GM12874 (cell line): ENCODE results near the gene ZNF658.
"Not testable (repeated sequence)": the region's sequence is repeated elsewhere in the genome, so short reads cannot be mapped to it uniquely, and the experiment has no call there.

Source experiments
- CTCF ChIP-seq: IDR thresholded peaks from 2 replicates; pipeline ENCODE4 v1.5.1; 2011; ENCODE audit warnings: low read depth, mild to moderate bottlenecking, control low read depth, low read length, moderate library complexity; ENCODE audit not compliant: insufficient read depth

ZNF658 gene

GRCh38 chr9:66900490-66901131 lies at the start of gene ZNF658:
TSS of gene ZNF658 (plus strand) at chr9:66900725. CDS start at chr9:66903562, 2,837 bp downstream.
- TF ChIP-seq CTCF = not testable (repeated sequence)
